ENCODE data around the gene CYP17A1. TPM values are rescaled to one million over a fixed set of nuclear protein-coding genes. Genes with fewer than 3 reads are reported as not detected.
A peak's percentile ranks its signal among the peaks of the same experiment; 100 is the strongest.

CYP17A1 gene
- total and polyA plus RNA-seq, 5 experiments from 2014 or later: 0.11 TPM; not detected in 4

DNA sequence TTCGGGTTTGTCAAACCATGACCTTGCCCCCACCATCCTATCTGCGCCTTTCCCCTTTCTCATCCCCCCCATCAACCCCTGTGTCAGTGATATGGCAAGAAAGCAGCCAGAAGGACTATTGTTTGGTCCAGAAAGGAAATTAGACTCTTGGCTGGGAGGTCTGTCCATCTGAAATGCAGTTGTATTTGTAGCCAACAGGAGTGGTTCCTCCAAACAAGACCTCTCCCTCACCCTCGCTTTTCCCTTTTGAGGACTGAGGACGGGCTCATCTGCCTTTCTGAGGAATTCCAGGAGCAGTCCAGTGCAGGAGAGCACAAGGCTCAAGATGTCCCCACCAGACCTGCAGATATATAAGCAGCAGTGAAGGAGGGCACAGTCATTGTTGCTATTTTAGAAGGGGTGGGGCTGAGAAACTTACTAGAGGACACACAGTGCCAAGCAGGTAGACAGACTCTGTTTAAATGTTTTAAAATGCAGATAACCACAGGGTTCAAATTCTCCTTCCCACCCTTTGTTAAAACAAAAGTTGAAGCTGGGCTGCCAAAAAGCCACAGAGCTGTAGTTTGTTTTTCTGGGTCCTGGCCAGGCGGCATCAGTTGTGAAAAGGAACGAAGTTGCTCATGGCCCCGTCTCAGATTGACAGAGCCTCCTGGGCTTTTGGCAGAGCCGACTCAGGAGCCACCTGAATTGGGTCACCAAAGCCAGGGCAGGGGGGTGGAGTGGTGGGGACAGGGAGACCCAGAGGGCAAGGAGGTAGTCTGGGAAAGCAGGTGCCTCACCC is 37.3 kb downstream of the CYP17A1 start:
- Mint-ChIP-seq H3K27ac (peak overlapping the region in 2 of 10 donors; percentile 7 to 58), H3K4me3 (no peak overlapping the region), H3K4me1 (peaks cover 19 to 63% (median 50%) of the 10 kb centered on the region in 4 donors), H3K9me3 (peaks cover 0 to 2% (median 0%) of the 10 kb centered on the region in 9 donors), H3K36me3 (peaks cover 0 to 68% (median 10%) of the 10 kb centered on the region in 3 donors), H3K27me3 (no peaks in the 10 kb centered on the region)
- no peak for ATAC-seq
- POLR2A ChIA-PET: no interaction called here
- no peak for DNase-seq

DNA sequence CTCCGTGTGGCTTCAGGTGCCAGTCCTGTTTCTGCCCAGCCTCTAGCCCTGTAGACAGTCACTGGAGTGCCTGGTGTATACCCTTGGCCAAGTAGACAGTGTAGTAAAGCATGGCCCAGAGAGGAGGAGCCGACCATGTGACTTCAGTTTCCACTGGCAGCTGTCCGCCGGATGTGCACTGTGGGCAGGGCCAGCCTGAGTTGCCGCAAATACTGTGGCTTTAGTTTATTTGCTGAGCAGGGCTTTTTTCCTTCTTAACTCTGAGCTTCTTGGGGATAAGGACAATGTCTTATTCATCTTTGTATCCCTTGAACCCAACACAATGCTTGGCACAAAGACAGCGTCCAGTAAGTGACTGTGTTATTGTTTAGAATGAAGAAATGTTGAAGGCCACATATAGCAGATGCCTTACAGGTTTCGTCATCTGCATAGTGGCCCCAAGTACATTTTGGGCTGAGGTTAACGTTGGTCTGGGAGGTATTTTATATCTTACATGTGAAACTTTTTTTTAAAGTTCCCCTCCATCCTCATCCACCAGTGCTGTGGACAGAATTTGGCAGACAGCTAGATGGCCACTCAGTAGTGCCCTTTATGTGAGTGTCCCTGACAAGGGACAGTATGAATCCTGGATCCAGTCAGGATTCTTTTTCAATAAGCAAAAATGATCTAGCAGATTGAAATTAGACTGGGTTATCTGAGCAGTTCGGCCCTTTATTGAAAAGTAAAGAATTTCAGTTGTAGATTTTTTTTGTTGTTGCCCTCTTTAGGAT is 40.6 kb downstream of the CYP17A1 start:
- Mint-ChIP-seq H3K4me1 (peaks cover 19 to 63% (median 55%) of the 10 kb centered on the region in 4 donors), H3K9me3 (no peaks in the 10 kb centered on the region), H3K36me3 (peaks cover 0 to 44% (median 0%) of the 10 kb centered on the region in 3 donors), H3K4me3 (peak overlapping the region; percentile 12 to 79 (median 67)), H3K27me3 (no peaks in the 10 kb centered on the region), H3K27ac (peak overlapping the region; percentile 47 to 87 (median 78))
- DNase-seq (peak in 8 of 10 donors; percentile 8 to 72 (median 31)), ATAC-seq (peak; percentile 99)
- POLR2A ChIA-PET: interaction anchor here (1.0 kb wide), 1 partner anchor 16 kb away, joined by 3 read pairs; no protein-coding TSS in a partner anchor

DNA sequence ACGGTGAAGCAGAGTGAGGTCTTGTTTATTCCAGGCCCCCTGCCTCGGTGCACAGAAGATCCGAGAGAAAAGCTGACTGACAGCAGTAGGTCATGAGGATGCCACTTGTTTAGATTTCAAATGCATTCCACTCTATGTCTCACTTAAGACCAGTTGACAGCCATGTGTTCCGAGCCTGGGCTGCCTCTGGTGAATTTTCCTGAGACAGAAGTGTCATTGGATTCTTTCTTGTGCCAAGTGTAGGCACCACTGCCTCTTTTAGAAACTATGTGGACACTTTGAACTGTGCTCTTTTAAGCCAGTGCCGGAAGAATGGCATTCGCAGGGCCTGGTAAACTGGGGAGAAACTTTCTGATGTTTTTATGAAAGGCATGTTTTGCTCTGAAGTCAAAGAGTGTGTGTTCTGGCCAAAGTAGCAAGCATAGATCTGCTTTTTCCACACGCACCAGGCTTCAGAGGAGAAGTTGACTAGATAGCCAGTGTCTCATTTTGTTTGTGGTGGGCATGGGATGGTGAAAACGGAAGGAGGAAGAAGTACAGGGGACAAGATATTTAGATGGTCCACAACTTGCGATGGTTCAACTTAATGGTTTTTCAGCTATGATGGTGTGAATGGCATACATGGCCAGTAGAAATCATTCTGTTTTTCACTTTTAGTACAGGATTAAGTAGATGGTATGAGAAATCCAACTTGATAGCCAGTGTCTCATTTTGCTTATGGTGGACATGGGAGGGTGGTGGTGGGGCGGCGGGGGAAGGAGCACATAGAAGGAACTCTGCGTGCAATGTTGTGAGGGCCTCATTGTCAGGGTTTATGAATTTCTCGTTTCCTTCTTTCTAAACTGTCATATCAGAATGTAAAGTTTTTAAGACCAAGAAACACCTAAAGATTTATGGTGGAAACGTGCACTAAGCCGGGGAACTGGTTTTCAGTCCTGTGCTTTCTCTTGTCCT is 41.5 kb downstream of the CYP17A1 start:
- Mint-ChIP-seq H3K4me3 (peak overlapping the region; percentile 32 to 79 (median 72)), H3K27ac (peak overlapping the region; percentile 47 to 89 (median 79)), H3K27me3 (no peaks in the 10 kb centered on the region), H3K4me1 (peaks cover 21 to 63% (median 55%) of the 10 kb centered on the region in 4 donors), H3K36me3 (peaks cover 0 to 42% (median 0%) of the 10 kb centered on the region in 3 donors), H3K9me3 (no peaks in the 10 kb centered on the region)
- POLR2A ChIA-PET: interaction anchor here (1.0 kb wide), 1 partner anchor 16 kb away, joined by 3 read pairs; no protein-coding TSS in a partner anchor
- DNase-seq (no peak), ATAC-seq (no peak)

DNA sequence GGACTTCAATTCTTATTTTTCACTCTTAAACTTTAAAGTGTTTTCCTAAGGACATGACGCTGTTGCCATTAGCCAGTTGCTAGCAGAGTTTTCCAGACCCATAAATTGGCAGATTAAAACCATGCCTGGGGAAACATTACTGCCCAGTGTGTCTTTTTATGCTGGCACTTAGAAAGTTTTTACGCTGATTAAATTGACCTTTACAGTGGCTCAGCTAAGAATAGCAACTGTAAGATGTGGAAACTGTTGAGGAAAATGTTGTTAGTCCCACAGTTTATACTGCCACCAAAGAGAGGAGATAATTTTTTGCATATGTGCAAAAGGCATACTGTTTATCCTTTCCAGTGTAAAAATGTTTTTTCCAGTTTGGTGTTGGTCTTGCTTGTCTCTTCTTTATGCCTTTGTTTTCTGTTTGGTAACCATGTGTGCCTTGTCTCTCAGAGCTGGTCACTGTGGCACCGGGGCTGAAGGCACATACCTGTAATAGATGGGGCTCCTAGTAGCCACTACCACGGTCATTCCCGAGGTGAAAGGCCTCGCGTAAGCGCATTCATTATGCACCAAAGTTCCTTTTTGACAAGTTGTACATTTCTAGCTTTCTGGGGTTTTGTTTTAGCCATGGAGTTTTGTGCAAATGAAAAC is 45.3 kb downstream of the CYP17A1 start:
- no peaks in the 10 kb centered on the region for H3K27me3 Mint-ChIP-seq
- H3K27ac Mint-ChIP-seq: peak overlapping the region in 5 of 10 donors; percentile 7 to 81 (median 35)
- DNase-seq: no peak
- peaks cover 28 to 66% (median 63%) of the 10 kb centered on the region in 4 donors for H3K4me1 Mint-ChIP-seq
- no peak overlapping the region for H3K4me3 Mint-ChIP-seq
- no peak for ATAC-seq
- H3K9me3 Mint-ChIP-seq: peaks cover 0 to 13% (median 4%) of the 10 kb centered on the region in 9 donors
- POLR2A ChIA-PET: no interaction called here
- H3K36me3 Mint-ChIP-seq: peaks cover 10 to 22% (median 10%) of the 10 kb centered on the region in 3 donors

DNA sequence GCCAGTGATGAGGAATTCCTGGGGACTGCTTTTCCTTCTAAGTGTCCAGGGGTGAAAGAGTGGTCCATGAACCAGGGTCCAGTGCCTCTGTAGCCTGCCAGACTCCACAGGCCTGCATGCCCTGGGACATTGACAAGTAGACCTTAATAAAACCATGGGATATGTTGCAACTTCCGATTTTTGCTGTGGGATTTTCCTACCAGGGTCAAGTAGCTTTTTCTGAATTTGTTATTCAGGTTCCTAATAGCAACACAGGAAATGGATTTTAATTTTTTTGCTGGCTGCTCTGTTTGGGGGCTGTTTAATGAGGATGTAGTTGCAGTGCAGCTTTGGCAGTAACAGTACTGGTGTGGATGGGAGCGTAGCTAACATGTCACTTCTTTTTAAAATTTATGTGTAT is 51.4 kb downstream of the CYP17A1 start:
- POLR2A ChIA-PET: no interaction called here
- Mint-ChIP-seq H3K27ac (peak overlapping the region in 7 of 10 donors; percentile 6 to 72 (median 39)), H3K9me3 (peaks cover 0 to 13% (median 4%) of the 10 kb centered on the region in 9 donors), H3K36me3 (peaks cover 10 to 23% (median 10%) of the 10 kb centered on the region in 3 donors), H3K4me3 (peak overlapping the region in 2 of 10 donors; percentile 7 to 36), H3K27me3 (no peaks in the 10 kb centered on the region), H3K4me1 (peaks cover 29 to 63% (median 59%) of the 10 kb centered on the region in 4 donors)
- no peak for ATAC-seq
- no peak for DNase-seq

DNA sequence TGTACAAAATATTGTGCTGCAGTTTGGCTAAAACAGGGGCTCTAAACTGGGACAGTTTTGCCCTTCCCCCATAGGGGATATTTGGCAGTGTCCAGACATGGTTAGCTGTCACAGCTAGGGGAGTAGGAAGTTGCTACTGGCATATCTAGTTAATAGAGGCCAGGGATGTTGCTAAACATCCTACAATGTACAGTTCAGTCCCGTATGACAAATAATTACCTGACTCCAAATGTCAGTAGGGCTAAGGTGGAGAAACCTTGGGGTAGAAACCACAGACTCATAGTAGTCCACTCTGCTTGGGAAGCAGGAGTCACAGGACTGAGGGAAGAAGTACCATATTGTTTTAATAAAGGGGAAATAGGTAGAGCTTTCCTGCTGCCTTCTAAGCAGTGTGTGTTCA is 53.6 kb downstream of the CYP17A1 start:
- Mint-ChIP-seq H3K27me3 (no peaks in the 10 kb centered on the region), H3K4me1 (peaks cover 30 to 70% (median 65%) of the 10 kb centered on the region in 4 donors), H3K27ac (peak overlapping the region in 5 of 10 donors; percentile 33 to 84 (median 58)), H3K9me3 (no peaks in the 10 kb centered on the region), H3K36me3 (peaks cover 4 to 20% (median 5%) of the 10 kb centered on the region in 3 donors), H3K4me3 (no peak overlapping the region)
- POLR2A ChIA-PET: no interaction called here
- ATAC-seq (no peak), DNase-seq (no peak)

DNA sequence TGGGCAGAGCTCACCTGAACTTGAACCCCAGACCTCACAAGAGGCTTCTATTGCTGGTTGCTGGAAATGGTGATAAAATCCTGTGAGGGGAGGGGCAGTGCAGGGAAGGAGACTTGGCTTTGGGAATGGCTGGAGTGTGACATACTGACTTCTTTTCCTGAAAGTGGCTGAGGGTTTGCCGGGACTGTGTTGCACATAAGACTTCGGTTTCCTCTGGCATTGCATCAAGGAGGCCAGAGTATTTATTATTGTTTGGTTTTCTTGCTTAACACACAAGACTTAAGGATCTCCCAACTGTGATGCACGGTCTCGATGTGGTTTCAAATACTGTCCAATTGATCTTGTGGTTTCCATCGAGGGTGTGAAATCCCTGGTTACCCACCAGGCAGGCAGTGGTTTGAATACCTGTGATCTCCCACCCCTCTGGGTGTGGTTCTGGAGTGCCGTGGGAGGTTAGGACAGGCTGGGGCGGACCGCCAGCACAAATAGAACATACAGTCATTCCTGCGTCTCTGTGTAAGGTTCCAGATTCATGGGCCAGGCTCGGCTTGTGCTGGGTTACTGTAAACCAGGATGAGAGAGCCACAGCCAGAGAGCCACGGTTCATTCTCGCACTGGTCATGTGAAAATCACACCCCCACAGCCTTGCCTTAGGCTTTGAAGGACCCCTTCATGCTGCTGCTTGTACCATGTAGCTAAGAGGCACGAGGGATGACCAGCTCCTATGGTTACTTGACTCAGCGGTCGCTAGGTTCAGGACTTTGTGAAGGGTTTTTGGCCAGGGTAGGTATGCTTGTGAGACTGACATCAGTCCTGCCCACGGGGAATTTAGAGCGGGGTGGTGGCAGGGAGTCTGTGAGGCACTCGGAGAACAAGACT is 54.3 kb downstream of the CYP17A1 start:
- Mint-ChIP-seq H3K27me3 (no peaks in the 10 kb centered on the region), H3K4me1 (peaks cover 34 to 72% (median 71%) of the 10 kb centered on the region in 4 donors), H3K36me3 (peaks cover 4 to 17% (median 5%) of the 10 kb centered on the region in 3 donors), H3K9me3 (no peaks in the 10 kb centered on the region), H3K27ac (peak overlapping the region in 7 of 10 donors; percentile 41 to 84 (median 70)), H3K4me3 (peak overlapping the region in 3 of 10 donors; percentile 16 to 49 (median 32))
- POLR2A ChIA-PET: no interaction called here
- ATAC-seq (no peak), DNase-seq (no peak)

DNA sequence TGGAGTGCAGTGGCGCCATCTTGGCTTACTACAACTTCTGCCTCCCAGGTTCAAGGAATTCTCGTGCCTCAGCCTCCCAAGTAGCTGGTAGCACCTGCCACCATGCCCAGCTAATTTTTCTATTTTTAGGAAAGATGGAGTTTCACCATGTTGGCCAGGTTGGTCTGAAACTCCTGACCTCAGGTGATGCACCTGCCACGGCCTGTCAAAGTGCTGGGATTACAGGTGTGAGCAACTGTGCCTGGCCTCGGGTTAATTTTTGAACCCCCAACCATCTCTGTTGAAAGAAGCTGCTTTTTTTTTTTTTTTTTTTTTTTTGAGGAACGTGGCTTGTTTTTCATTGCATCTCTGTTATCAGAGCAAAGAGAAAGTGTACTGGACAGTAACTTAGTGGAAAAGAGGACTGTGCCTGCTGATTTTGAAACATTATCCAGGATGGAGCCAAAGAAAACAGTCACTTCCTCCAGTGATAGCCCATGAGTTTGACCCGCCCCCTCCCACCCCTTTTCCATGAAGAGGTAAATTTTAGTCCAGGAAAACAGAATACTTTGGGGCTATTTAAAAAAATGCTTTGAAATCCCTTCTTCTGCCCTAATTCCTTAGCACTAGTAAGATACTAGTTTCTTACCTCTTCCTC is 55.2 kb downstream of the CYP17A1 start:
- H3K27ac Mint-ChIP-seq: peak overlapping the region in 2 of 10 donors; percentile 58 to 77
- DNase-seq (no peak), ATAC-seq (no peak)
- peaks cover 30 to 75% (median 70%) of the 10 kb centered on the region in 4 donors for H3K4me1 Mint-ChIP-seq
- no peaks in the 10 kb centered on the region for H3K27me3 Mint-ChIP-seq
- H3K36me3 Mint-ChIP-seq: peaks cover 4 to 17% (median 5%) of the 10 kb centered on the region in 3 donors
- POLR2A ChIA-PET: interaction anchor here (0.6 kb wide), 1 partner anchor 10 kb away, joined by 3 read pairs; no protein-coding TSS in a partner anchor
- H3K9me3 Mint-ChIP-seq: no peaks in the 10 kb centered on the region
- no peak overlapping the region for H3K4me3 Mint-ChIP-seq

DNA sequence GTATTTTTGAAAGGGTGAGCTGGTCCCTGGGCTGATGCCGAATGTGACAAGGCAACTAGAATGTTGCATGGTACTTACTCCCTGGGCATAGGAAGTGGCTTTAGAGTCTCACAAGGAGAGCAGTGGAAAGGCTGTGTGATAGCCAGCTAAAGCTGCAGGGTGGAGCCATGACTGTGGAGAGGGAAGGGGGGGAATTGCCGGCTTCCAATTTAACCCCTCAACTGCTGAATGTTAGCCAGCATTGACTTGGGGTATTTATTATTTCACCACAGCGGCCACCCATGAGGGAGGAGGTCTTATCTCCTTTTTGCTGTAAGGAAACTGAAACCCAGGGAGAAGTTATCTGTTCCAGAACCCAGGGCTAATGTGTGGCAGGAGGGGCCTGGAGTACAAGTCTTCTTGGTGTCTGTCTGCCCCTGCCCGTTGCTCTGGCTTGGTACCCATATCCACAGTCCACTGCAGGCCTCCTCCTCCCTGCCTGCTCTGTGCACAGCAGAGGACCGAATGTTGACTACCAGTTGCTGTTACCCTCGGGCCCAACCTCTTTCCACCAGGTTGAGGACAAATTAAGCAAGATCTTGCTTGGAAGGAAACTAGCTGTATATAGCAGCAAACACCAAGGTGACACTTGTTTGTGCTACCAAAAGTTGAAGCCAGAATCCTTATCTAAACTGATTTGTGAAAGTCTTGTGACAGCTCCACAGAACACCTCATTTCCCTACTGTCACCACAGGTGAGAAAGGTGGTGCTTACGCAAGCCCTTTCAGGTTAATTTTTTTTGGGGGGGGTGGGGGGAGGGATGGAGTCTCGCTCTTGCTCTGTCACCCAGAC is 55.9 kb downstream of the CYP17A1 start:
- Mint-ChIP-seq H3K27me3 (no peaks in the 10 kb centered on the region), H3K9me3 (no peaks in the 10 kb centered on the region), H3K4me3 (no peak overlapping the region), H3K27ac (peak overlapping the region in 4 of 10 donors; percentile 5 to 60 (median 38)), H3K4me1 (peaks cover 30 to 78% (median 70%) of the 10 kb centered on the region in 4 donors), H3K36me3 (peaks cover 4 to 17% (median 5%) of the 10 kb centered on the region in 3 donors)
- POLR2A ChIA-PET: interaction anchor here (0.6 kb wide), 1 partner anchor 9 kb away, joined by 3 read pairs; no protein-coding TSS in a partner anchor
- no peak for DNase-seq
- ATAC-seq: no peak

Measured in naive thymus-derived CD8-positive, alpha-beta T cell (primary cell).